H9 (cell line): ENCODE data around the gene INSR. TPM values are rescaled to one million over a fixed set of nuclear protein-coding genes. Genes with fewer than 3 reads are reported as not detected.

Source experiments
- DNase-seq: peaks from one replicate; pipeline ENCODE4 v3.0.0-alpha.2; 2017
- H2AFZ ChIP-seq: one replicate; pipeline ENCODE4 v1.6.1; 2013; ENCODE audit warnings: mild to moderate bottlenecking, low read length, control low read depth, moderate library complexity
- H2AK5ac ChIP-seq: 2 replicates; pipeline ENCODE4 v1.6.1; 2013; ENCODE audit warnings: low read length, control low read depth, mixed read lengths; ENCODE audit not compliant: insufficient read length
- H2BK120ac ChIP-seq: one replicate; pipeline ENCODE4 v1.6.1; 2013; ENCODE audit warnings: low read depth, mild to moderate bottlenecking, low read length, control low read depth, inconsistent platforms; ENCODE audit not compliant: poor library complexity, severe bottlenecking
- H2BK12ac ChIP-seq: 2 replicates; pipeline ENCODE4 v1.6.1; 2013; ENCODE audit warnings: low read length, control low read depth, mixed read lengths, low read depth; ENCODE audit not compliant: insufficient read length
- H2BK15ac ChIP-seq: 2 replicates; pipeline ENCODE4 v1.6.1; 2013; ENCODE audit warnings: low read depth, low read length, control low read depth
- H2BK20ac ChIP-seq: one replicate; pipeline ENCODE4 v1.6.1; 2013; ENCODE audit warnings: low read depth, mild to moderate bottlenecking, low read length, control low read depth, inconsistent platforms; ENCODE audit not compliant: poor library complexity, severe bottlenecking
- H2BK5ac ChIP-seq: 2 replicates; pipeline ENCODE4 v1.6.1; 2013; ENCODE audit warnings: low read length, control low read depth, mixed read lengths; ENCODE audit not compliant: insufficient read length
- H3K14ac ChIP-seq: 2 replicates; pipeline ENCODE4 v1.6.1; 2013; ENCODE audit warnings: low read length, control low read depth; ENCODE audit not compliant: insufficient read depth
- H3K18ac ChIP-seq: 2 replicates; pipeline ENCODE4 v1.6.1; 2013; ENCODE audit warnings: low read depth, mild to moderate bottlenecking, mixed read lengths, low read length, control low read depth; ENCODE audit not compliant: insufficient read length
- H3K23ac ChIP-seq: 2 replicates; pipeline ENCODE4 v1.6.1; 2013; ENCODE audit warnings: low read length, control low read depth, mixed read lengths, low read depth; ENCODE audit not compliant: insufficient read length
- H3K23me2 ChIP-seq: 2 replicates; pipeline ENCODE4 v1.6.1; 2013; ENCODE audit warnings: low read depth, mild to moderate bottlenecking, mixed read lengths, low read length, control low read depth; ENCODE audit not compliant: insufficient read length, poor library complexity, severe bottlenecking
- H3K27ac ChIP-seq: 2 replicates; pipeline ENCODE4 v1.5.1; 2013; ENCODE audit warnings: low read length, control low read depth, mixed read lengths, low read depth; ENCODE audit not compliant: insufficient read length
- H3K27me3 ChIP-seq: 2 replicates; pipeline ENCODE4 v1.6.1; 2013; ENCODE audit warnings: low read length, control low read depth, inconsistent platforms; ENCODE audit not compliant: insufficient read depth
- H3K4ac ChIP-seq: 2 replicates; pipeline ENCODE4 v1.6.1; 2013; ENCODE audit warnings: low read depth, mild to moderate bottlenecking, control low read depth, inconsistent platforms, low read length, moderate library complexity
- H3K4me1 ChIP-seq: 2 replicates; pipeline ENCODE4 v1.6.1; 2013; ENCODE audit warnings: low read length, control low read depth, inconsistent platforms; ENCODE audit not compliant: insufficient read depth
- H3K4me2 ChIP-seq: 2 replicates; pipeline ENCODE4 v1.6.1; 2013; ENCODE audit warnings: low read length, control low read depth, mixed read lengths; ENCODE audit not compliant: insufficient read length, insufficient read depth
- H3K56ac ChIP-seq: 2 replicates; pipeline ENCODE4 v1.6.1; 2013; ENCODE audit warnings: low read depth, mild to moderate bottlenecking, mixed read lengths, low read length, control low read depth; ENCODE audit not compliant: insufficient read length
- H3K79me1 ChIP-seq: 2 replicates; pipeline ENCODE4 v1.6.1; 2013; ENCODE audit warnings: low read depth, mild to moderate bottlenecking, moderate library complexity, low read length, control low read depth, inconsistent platforms; ENCODE audit not compliant: insufficient read depth, poor library complexity, severe bottlenecking
- H3K79me2 ChIP-seq: 2 replicates; pipeline ENCODE4 v1.6.1; 2013; ENCODE audit warnings: low read length, control low read depth, inconsistent platforms; ENCODE audit not compliant: insufficient read depth
- H3K9ac ChIP-seq: 2 replicates; pipeline ENCODE4 v1.6.1; 2013; ENCODE audit warnings: low read length, control low read depth, mixed read lengths; ENCODE audit not compliant: insufficient read length; ENCODE audit errors: extremely low read depth
- H3K9me3 ChIP-seq: one replicate; pipeline ENCODE4 v1.6.1; 2013; ENCODE audit warnings: low read depth, low read length, inconsistent platforms; ENCODE audit not compliant: control insufficient read depth
- H3T11ph ChIP-seq: one replicate; pipeline ENCODE4 v1.6.1; 2013; ENCODE audit warnings: mild to moderate bottlenecking, low read length, control low read depth, inconsistent platforms
- H4K20me1 ChIP-seq: one replicate; pipeline ENCODE4 v1.6.1; 2013; ENCODE audit not compliant: control insufficient read depth, insufficient read length, insufficient read depth
- H4K5ac ChIP-seq: 2 replicates; pipeline ENCODE4 v1.6.1; 2013; ENCODE audit warnings: low read depth, mild to moderate bottlenecking, mixed read lengths, low read length, control low read depth; ENCODE audit not compliant: insufficient read length
- H4K8ac ChIP-seq: replicated peaks from 2 replicates; pipeline ENCODE4 v1.6.1; 2013; ENCODE audit warnings: low read length, control low read depth, mixed read lengths, low read depth; ENCODE audit not compliant: insufficient read length
- H4K91ac ChIP-seq: 2 replicates; pipeline ENCODE4 v1.6.1; 2013; ENCODE audit warnings: low read depth, mild to moderate bottlenecking, moderate library complexity, mixed read lengths, low read length, control low read depth; ENCODE audit not compliant: insufficient read length
- H3K27ac Mint-ChIP-seq, 3 experiments: 2 replicates in 2 of 3; 3 replicates in 1 of 3; pipeline ENCODE4 v1.8.0; 2020 to 2021; ENCODE audit warnings: mixed read lengths in 3 of 3, mild to moderate bottlenecking in 1 of 3, moderate library complexity in 1 of 3
- H3K27me3 Mint-ChIP-seq: 2 replicates; pipeline ENCODE4 v1.8.0; 2021; ENCODE audit warnings: low read depth, mild to moderate bottlenecking, moderate library complexity, mixed read lengths
- H3K36me3 Mint-ChIP-seq, 3 experiments: 2 replicates in 2 of 3; 3 replicates in 1 of 3; pipeline ENCODE4 v1.8.0; 2020 to 2021; ENCODE audit warnings: low read depth in 3 of 3, mixed read lengths in 3 of 3; ENCODE audit not compliant: insufficient read depth in 1 of 3
- H3K4me1 Mint-ChIP-seq, 2 experiments: 2 replicates each; pipeline ENCODE4 v1.8.0; 2020; ENCODE audit warnings: mixed read lengths in 2 of 2
- H3K4me3 Mint-ChIP-seq, 2 experiments: 2 replicates in 1 of 2; 3 replicates in 1 of 2; pipeline ENCODE4 v1.8.0; 2020 to 2021; ENCODE audit warnings: mild to moderate bottlenecking in 2 of 2, mixed read lengths in 2 of 2, moderate library complexity in 1 of 2
- H3K9me3 Mint-ChIP-seq, 2 experiments: 2 replicates in 1 of 2; 3 replicates in 1 of 2; pipeline ENCODE4 v1.8.0; 2020; ENCODE audit warnings: mild to moderate bottlenecking in 2 of 2, mixed read lengths in 2 of 2, moderate library complexity in 1 of 2
- total RNA-seq: library from RNA; stranded (reverse); gene quantifications from 2 replicates; pipeline ENCODE4 v1.2.1, GENCODE V29; 2021
- TF ChIP-seq, protein P1 (sequence below): fragments of 200-600 bp; sonication (generic); conservative IDR thresholded peaks from 3 replicates; pipeline ENCODE4 v1.8.0; 2021; ENCODE audit warnings: antibody characterized with exemption, mild to moderate bottlenecking

Gene INSR
- total RNA-seq, 1 experiment from 2014 or later = 39.8 TPM

DNA sequence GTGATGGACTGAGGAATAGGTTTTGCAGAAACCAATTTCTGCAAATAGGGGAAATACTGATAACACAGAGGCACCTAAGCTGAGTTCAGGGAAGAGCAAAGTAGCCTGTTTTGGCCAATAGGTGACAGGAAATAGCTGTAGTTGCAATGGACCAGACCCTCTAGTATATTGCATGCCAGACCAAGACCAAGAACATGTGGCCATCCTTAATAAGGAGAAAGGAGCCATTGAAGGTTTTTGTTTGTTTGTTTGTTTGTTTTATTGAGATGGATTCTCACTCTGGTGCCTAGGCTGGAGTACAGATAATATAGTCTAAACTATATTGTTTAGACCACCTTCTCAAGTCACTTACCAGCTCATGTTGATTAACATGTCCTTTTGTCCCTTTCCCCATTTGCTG lies 123.2 kb downstream of the INSR start:
- Mint-ChIP-seq H3K27me3 (no peaks in the 10 kb centered on the region; the same call in 1 of the 2 replicates), H3K36me3 (peaks cover 35 to 67% (median 62%) of the 10 kb centered on the region in 3 experiments)

More for the DNA sequence above, 123.2 kb downstream of the INSR start:
- no peaks in the 10 kb centered on the region for H3K79me1 ChIP-seq
- H2BK5ac ChIP-seq = no peak overlapping the region
- H3K18ac ChIP-seq = no peak overlapping the region
- no peak overlapping the region for H2AK5ac ChIP-seq
- H4K91ac ChIP-seq = no peak overlapping the region
- H4K5ac ChIP-seq = no peak overlapping the region
- no peaks in the 10 kb centered on the region for H3K23me2 ChIP-seq
- H3K4me2 ChIP-seq = no peak overlapping the region
- H3K4ac ChIP-seq = no peak overlapping the region
- peaks cover 18% of the 10 kb centered on the region for H3K9me3 ChIP-seq
- no peak overlapping the region for H2BK15ac ChIP-seq
- H2AFZ ChIP-seq = no peak overlapping the region
- no peak overlapping the region for H3K27ac Mint-ChIP-seq
- no peak overlapping the region for H3K27ac ChIP-seq
- H2BK12ac ChIP-seq = no peak overlapping the region
- H3K4me1 Mint-ChIP-seq = no peaks in the 10 kb centered on the region
- no peak overlapping the region for H3T11ph ChIP-seq
- no peaks in the 10 kb centered on the region for H4K20me1 ChIP-seq
- H2BK20ac ChIP-seq = no peak overlapping the region
- H4K8ac ChIP-seq = no peak overlapping the region
- TF ChIP-seq, protein P1, sequence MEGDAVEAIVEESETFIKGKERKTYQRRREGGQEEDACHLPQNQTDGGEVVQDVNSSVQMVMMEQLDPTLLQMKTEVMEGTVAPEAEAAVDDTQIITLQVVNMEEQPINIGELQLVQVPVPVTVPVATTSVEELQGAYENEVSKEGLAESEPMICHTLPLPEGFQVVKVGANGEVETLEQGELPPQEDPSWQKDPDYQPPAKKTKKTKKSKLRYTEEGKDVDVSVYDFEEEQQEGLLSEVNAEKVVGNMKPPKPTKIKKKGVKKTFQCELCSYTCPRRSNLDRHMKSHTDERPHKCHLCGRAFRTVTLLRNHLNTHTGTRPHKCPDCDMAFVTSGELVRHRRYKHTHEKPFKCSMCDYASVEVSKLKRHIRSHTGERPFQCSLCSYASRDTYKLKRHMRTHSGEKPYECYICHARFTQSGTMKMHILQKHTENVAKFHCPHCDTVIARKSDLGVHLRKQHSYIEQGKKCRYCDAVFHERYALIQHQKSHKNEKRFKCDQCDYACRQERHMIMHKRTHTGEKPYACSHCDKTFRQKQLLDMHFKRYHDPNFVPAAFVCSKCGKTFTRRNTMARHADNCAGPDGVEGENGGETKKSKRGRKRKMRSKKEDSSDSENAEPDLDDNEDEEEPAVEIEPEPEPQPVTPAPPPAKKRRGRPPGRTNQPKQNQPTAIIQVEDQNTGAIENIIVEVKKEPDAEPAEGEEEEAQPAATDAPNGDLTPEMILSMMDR = no peak
- no peak overlapping the region for H3K14ac ChIP-seq
- DNase-seq = no peak
- H2BK120ac ChIP-seq = no peak overlapping the region
- no peak overlapping the region for H3K9ac ChIP-seq
- no peak overlapping the region for H3K23ac ChIP-seq
- peaks cover 18 to 19% of the 10 kb centered on the region in 2 experiments for H3K9me3 Mint-ChIP-seq
- H3K4me1 ChIP-seq = no peaks in the 10 kb centered on the region
- no peaks in the 10 kb centered on the region for H3K27me3 ChIP-seq
- H3K79me2 ChIP-seq = no peaks in the 10 kb centered on the region
- H3K4me3 Mint-ChIP-seq = no peak overlapping the region
- H3K56ac ChIP-seq = no peak overlapping the region
